HEK293 (cell line): ENCODE results near the gene TTF2.

Experiments used
- CTCF ChIA-PET: fragments of 350-600 bp; formaldehyde crosslinking; extraction: SDS; loops from one replicate; lab custom pipeline; 2021; ENCODE audit warnings: antibody characterized with exemption; lab: Yijun Ruan, JAX
- POLR2A ChIA-PET: fragments of 300-600 bp; formaldehyde crosslinking; extraction: SDS; loops from one replicate; lab custom pipeline; 2020; ENCODE audit warnings: antibody characterized with exemption, inconsistent platforms; lab: Yijun Ruan, JAX
- H3K27ac ChIP-seq: fragments of 200-500 bp; sonication (Bioruptor generic); 2 replicates; pipeline ENCODE4 v1.5.1; 2014; ENCODE audit warnings: low read depth, low read length, control low read depth, inconsistent platforms; ENCODE audit errors: extremely low read depth
- H3K36me3 ChIP-seq, 2 experiments: fragments of 200-500 bp in 1 of 2; sonication (Bioruptor generic) in 1 of 2; 1 replicate in 1 of 2; 2 replicates in 1 of 2; pipeline ENCODE4 v1.5.1; 2014 to 2017; ENCODE audit warnings: inconsistent platforms in 2 of 2, low read length in 2 of 2; ENCODE audit not compliant: control insufficient read depth in 2 of 2, insufficient read depth in 1 of 2
- H3K4me1 ChIP-seq: fragments of 200-500 bp; sonication (Bioruptor generic); 2 replicates; pipeline ENCODE4 v1.5.1; 2014; ENCODE audit warnings: mild to moderate bottlenecking, low read length, inconsistent platforms; ENCODE audit not compliant: control insufficient read depth, insufficient read depth
- H3K4me3 ChIP-seq: 2 replicates; pipeline ENCODE4 v1.5.1; 2011; ENCODE audit warnings: low read depth, mild to moderate bottlenecking, control low read depth, low read length, moderate library complexity
- H3K9me3 ChIP-seq: fragments of 200-500 bp; sonication (Bioruptor generic); 2 replicates; pipeline ENCODE4 v1.5.1; 2014; ENCODE audit warnings: low read depth, low read length, inconsistent platforms; ENCODE audit not compliant: control insufficient read depth, insufficient read depth
- GLI2 ChIP-seq: fragments of 450-650 bp; formaldehyde crosslinking; IDR thresholded peaks from 2 replicates; pipeline ENCODE4; 2017; ENCODE audit warnings: missing biosample characterization, missing genetic modification characterization, low read depth, borderline replicate concordance
- GLIS2 ChIP-seq: fragments of 450-650 bp; formaldehyde crosslinking; IDR thresholded peaks from 2 replicates; pipeline ENCODE4 v1.5.1; 2016; ENCODE audit warnings: missing biosample characterization, missing genetic modification characterization
- KLF1 ChIP-seq: fragments of 450-650 bp; formaldehyde crosslinking; IDR thresholded peaks from 2 replicates; pipeline ENCODE4 v1.5.1; 2016; ENCODE audit warnings: missing biosample characterization, missing genetic modification characterization
- PRDM6 ChIP-seq: fragments of 450-650 bp; formaldehyde crosslinking; IDR thresholded peaks from 2 replicates; pipeline ENCODE4 v1.5.1; 2017; ENCODE audit warnings: missing biosample characterization, missing genetic modification characterization
- RBAK ChIP-seq: fragments of 450-650 bp; formaldehyde crosslinking; IDR thresholded peaks from 2 replicates; pipeline ENCODE4 v1.5.1; 2016; ENCODE audit warnings: missing biosample characterization, missing genetic modification characterization
- YY2 ChIP-seq: fragments of 450-650 bp; formaldehyde crosslinking; IDR thresholded peaks from 2 replicates; pipeline ENCODE4 v1.5.1; 2016; ENCODE audit warnings: missing biosample characterization, missing genetic modification characterization
- ZBTB6 ChIP-seq: fragments of 450-650 bp; formaldehyde crosslinking; IDR thresholded peaks from 2 replicates; pipeline ENCODE4 v1.5.1; 2017; ENCODE audit warnings: missing biosample characterization, missing genetic modification characterization
- ZBTB8A ChIP-seq: fragments of 450-650 bp; formaldehyde crosslinking; IDR thresholded peaks from 2 replicates; pipeline ENCODE4 v1.5.1; 2016; ENCODE audit warnings: missing biosample characterization, missing genetic modification characterization
- ZFHX2 ChIP-seq: fragments of 450-650 bp; formaldehyde crosslinking; conservative IDR thresholded peaks from 2 replicates; pipeline ENCODE4 v1.5.1; 2016; ENCODE audit warnings: missing biosample characterization, missing genetic modification characterization
- ZNF223 ChIP-seq: fragments of 450-650 bp; formaldehyde crosslinking; IDR thresholded peaks from 2 replicates; pipeline ENCODE4 v1.5.1; 2016; ENCODE audit warnings: missing biosample characterization, missing genetic modification characterization
- ZNF239 ChIP-seq: fragments of 450-650 bp; formaldehyde crosslinking; IDR thresholded peaks from 2 replicates; pipeline ENCODE4 v1.5.1; 2016; ENCODE audit warnings: missing biosample characterization, missing genetic modification characterization
- ZNF280C ChIP-seq: fragments of 450-650 bp; formaldehyde crosslinking; IDR thresholded peaks from 2 replicates; pipeline ENCODE4 v1.5.1; 2016; ENCODE audit warnings: missing biosample characterization, missing genetic modification characterization
- ZNF394 ChIP-seq: fragments of 450-650 bp; formaldehyde crosslinking; IDR thresholded peaks from 2 replicates; pipeline ENCODE4 v1.5.1; 2016; ENCODE audit warnings: missing biosample characterization, missing genetic modification characterization, mild to moderate bottlenecking, moderate library complexity, borderline replicate concordance
- ZNF416 ChIP-seq: fragments of 450-650 bp; formaldehyde crosslinking; IDR thresholded peaks from 2 replicates; pipeline ENCODE4 v1.5.1; 2016; ENCODE audit warnings: missing biosample characterization, missing genetic modification characterization
- ZNF530 ChIP-seq: fragments of 450-650 bp; formaldehyde crosslinking; IDR thresholded peaks from 2 replicates; pipeline ENCODE4 v1.5.1; 2016; ENCODE audit warnings: low read depth, missing biosample characterization, missing genetic modification characterization
- ZNF707 ChIP-seq: fragments of 450-650 bp; formaldehyde crosslinking; IDR thresholded peaks from 2 replicates; pipeline ENCODE4 v1.5.1; 2016; ENCODE audit warnings: missing biosample characterization, missing genetic modification characterization
- ZNF843 ChIP-seq: fragments of 450-650 bp; formaldehyde crosslinking; IDR thresholded peaks from 2 replicates; pipeline ENCODE4 v1.5.1; 2016; ENCODE audit warnings: missing biosample characterization, missing genetic modification characterization

Gene TTF2

DNA sequence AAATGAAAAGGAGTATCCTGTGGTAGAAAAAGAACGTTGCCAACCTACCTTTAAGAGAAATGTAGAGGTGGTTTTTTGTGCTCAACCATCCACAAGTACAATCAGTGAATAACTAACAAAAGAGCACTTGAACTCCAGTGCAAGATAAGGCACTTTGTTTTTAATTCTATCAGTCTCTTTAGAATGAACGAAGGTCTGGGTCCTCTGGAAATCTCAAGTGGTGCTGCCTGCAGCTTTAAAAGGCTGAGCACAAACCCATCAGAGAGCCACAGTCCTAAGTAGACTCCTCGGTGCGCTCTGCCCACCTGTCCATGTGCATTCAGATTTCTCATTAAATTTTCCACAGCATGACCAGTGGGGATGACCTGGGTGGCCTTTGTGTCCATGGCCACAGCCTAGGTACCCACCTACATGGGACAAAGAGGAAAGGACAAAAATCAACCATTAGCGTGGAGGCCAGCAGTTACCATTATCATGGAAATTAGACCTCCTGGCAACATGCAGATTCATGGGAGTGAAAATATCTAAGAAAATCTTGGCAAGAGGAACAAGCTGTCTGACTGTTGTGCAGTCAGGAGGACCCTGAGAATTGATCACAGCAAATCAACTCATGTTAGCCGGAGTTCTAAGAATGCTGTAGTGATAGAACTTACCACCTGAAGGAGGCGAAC, 52.1 kb downstream of the TTF2 start:
- ChIA-PET CTCF (interaction anchor here (0.6 to 1.2 kb wide), 3 partner anchors 16 to 56 kb away, joined by 3 to 5 read pairs (median 3); no protein-coding TSS in a partner anchor), POLR2A (no interaction called here)
- H3K4me1 ChIP-seq = no peaks in the 10 kb centered on the region
- no peak overlapping the region for H3K27ac ChIP-seq
- no peaks in the 10 kb centered on the region for H3K9me3 ChIP-seq
- H3K36me3 ChIP-seq = peaks cover 0 to 79% of the 10 kb centered on the region in 2 experiments; a peak in 2 of 3 replicates
- H3K4me3 ChIP-seq = no peak overlapping the region
- TF ChIP-seq ZBTB6 (tag by site-specific recombination) = no peak
- TF ChIP-seq ZNF239 (tag by site-specific recombination) = no peak
- TF ChIP-seq ZNF223 (tag by site-specific recombination) = no peak
- TF ChIP-seq RBAK (tag by site-specific recombination) = no peak
- no peak for TF ChIP-seq ZNF394 (tag by site-specific recombination)
- TF ChIP-seq ZNF843 (tag by site-specific recombination) = no peak

DNA sequence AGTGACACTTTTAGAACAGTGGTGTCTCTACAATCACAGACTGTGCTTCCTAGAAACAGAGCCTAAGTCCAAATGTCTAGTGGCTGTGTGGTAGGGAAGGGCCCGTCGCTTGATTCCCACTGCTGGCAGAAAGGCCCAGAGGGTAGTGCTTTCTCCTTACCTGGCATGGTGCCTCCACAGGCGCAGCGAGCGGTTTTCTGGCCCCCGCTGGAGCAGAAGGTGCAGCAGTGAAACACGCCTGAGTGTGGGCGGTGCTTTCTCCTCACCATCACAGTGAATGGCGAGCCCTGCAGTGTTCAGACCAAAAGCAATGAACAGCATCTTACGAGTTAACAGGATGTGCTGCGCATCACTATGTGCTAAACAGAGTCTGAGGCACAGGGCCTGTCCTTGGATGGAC, 53.1 kb downstream of the TTF2 start:
- Histone ChIP-seq H3K36me3 (peaks cover 0 to 87% of the 10 kb centered on the region in 2 experiments; a peak in 2 of 3 replicates), H3K9me3 (no peaks in the 10 kb centered on the region), H3K4me3 (no peak overlapping the region), H3K27ac (no peak overlapping the region), H3K4me1 (no peaks in the 10 kb centered on the region)
- POLR2A ChIA-PET = no interaction called here
- CTCF ChIA-PET = interaction anchor here (0.6 to 1.8 kb wide), 4 partner anchors 9 to 176 kb away, joined by 3 to 10 read pairs (median 5); no protein-coding TSS in a partner anchor
- TF ChIP-seq KLF1 (tag by site-specific recombination) = no peak
- no peak for TF ChIP-seq ZNF707 (tag by site-specific recombination)
- TF ChIP-seq ZFHX2 (tag by site-specific recombination) = 0 out of 2 replicates have a peak, but pooled peaks have one; percentile 16

GRCh38 chr1:117114877-117115276, 54.8 kb downstream of the TTF2 start:
- no peaks in the 10 kb centered on the region for H3K4me1 ChIP-seq
- no peak overlapping the region for H3K27ac ChIP-seq
- no peak overlapping the region for H3K4me3 ChIP-seq
- POLR2A ChIA-PET = no interaction called here
- H3K9me3 ChIP-seq = no peaks in the 10 kb centered on the region
- H3K36me3 ChIP-seq = peaks cover 0 to 74% of the 10 kb centered on the region in 2 experiments; a peak in 2 of 3 replicates
- TF ChIP-seq GLI2 (tag by site-specific recombination) (no peak), YY2 (tag by site-specific recombination) (no peak), GLIS2 (no peak), ZNF416 (tag by site-specific recombination) (no peak), ZBTB8A (tag by site-specific recombination) (no peak), ZNF530 (tag by site-specific recombination) (no peak), ZNF280C (tag by site-specific recombination) (no peak), PRDM6 (no peak)
- TF ChIP-seq, all 188 proteins: peak for 0
- CTCF ChIA-PET = interaction anchor here (0.6 to 1.1 kb wide), 2 partner anchors 47 to 540 kb away, joined by 3 read pairs; no protein-coding TSS in a partner anchor
